ENCODE measurements around the gene IL18. TPM values are rescaled to one million over a fixed set of nuclear protein-coding genes. Genes with fewer than 3 reads are reported as not detected.

The IL18 gene
- total RNA-seq, 1 donor from 2014 or later, result 5.3 TPM

DNA sequence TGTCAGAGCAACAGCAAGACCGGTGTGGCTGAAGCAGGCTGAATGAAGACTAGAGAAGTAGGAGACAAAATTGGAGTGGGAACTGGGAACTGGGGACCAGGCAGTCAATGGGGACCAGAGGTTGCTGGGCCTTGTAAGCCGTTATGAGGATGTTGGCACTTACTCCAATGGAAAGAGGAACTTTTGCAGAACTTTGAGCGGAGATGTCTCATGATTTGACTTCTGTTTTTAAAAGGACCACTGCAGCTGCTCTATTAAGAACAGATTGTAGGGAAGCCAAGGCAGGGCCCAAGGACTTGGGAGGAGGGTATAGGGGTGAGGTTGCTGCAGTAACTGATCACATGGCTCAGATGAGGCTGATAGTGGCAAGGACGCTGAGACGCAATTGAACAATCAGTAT is 34.2 kb downstream of the IL18 start:
- Mint-ChIP-seq H3K27ac (ENCODE audit: unreplicated experiment) (no peak overlapping the region), H3K27me3 (ENCODE audit: low read depth, unreplicated experiment) (no peaks in the 10 kb centered on the region), H3K4me3 (ENCODE audit: unreplicated experiment) (no peak overlapping the region), H3K9me3 (ENCODE audit: unreplicated experiment) (no peaks in the 10 kb centered on the region), H3K4me1 (ENCODE audit: low read depth, unreplicated experiment) (peaks cover 14% of the 10 kb centered on the region), H3K36me3 (ENCODE audit: low read depth, unreplicated experiment) (no peaks in the 10 kb centered on the region)
- no peak for DNase-seq (ENCODE audit: low read depth)
- H3K79me2 ChIP-seq (ENCODE audit: insufficient read depth, low read length), result no peaks in the 10 kb centered on the region
- no peaks in the 10 kb centered on the region for H3K36me3 ChIP-seq (ENCODE audit: insufficient read depth, low read length)
- H3K27ac ChIP-seq (ENCODE audit: low read depth, low read length), result no peak overlapping the region
- no peak overlapping the region for H3K4me2 ChIP-seq (ENCODE audit: low read length)
- H3K4me3 ChIP-seq (ENCODE audit: insufficient read depth, low read depth, low read length), result no peak overlapping the region
- H2AFZ ChIP-seq (ENCODE audit: low read depth, low read length), result no peak overlapping the region
- H3K27me3 ChIP-seq (ENCODE audit: insufficient read depth, low read length), result no peaks in the 10 kb centered on the region
- no peak overlapping the region for H3K9ac ChIP-seq (ENCODE audit: low read length)
- no peaks in the 10 kb centered on the region for H4K20me1 ChIP-seq (ENCODE audit: insufficient read depth, low read length)
- H3K9me3 ChIP-seq (ENCODE audit: insufficient read depth, low read depth, low read length), result no peaks in the 10 kb centered on the region
- no peak for TF ChIP-seq EZH2 (IDR thresholded peaks at IDR 0.05; ENCODE audit: insufficient read depth, low read length)
- TF ChIP-seq, protein P1, sequence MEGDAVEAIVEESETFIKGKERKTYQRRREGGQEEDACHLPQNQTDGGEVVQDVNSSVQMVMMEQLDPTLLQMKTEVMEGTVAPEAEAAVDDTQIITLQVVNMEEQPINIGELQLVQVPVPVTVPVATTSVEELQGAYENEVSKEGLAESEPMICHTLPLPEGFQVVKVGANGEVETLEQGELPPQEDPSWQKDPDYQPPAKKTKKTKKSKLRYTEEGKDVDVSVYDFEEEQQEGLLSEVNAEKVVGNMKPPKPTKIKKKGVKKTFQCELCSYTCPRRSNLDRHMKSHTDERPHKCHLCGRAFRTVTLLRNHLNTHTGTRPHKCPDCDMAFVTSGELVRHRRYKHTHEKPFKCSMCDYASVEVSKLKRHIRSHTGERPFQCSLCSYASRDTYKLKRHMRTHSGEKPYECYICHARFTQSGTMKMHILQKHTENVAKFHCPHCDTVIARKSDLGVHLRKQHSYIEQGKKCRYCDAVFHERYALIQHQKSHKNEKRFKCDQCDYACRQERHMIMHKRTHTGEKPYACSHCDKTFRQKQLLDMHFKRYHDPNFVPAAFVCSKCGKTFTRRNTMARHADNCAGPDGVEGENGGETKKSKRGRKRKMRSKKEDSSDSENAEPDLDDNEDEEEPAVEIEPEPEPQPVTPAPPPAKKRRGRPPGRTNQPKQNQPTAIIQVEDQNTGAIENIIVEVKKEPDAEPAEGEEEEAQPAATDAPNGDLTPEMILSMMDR (IDR thresholded peaks at IDR 0.05; ENCODE audit: insufficient read depth, low read depth, low read length), result no peak
- peaks cover 6% of the 10 kb centered on the region for H3K4me1 ChIP-seq (ENCODE audit: insufficient read depth, low read length)
- FAIRE-seq, result no peak

- H3K9me3 Mint-ChIP-seq (ENCODE audit: unreplicated experiment), result no peaks in the 10 kb centered on the region
- FAIRE-seq (peak; percentile 54), DNase-seq (ENCODE audit: low read depth) (peak; percentile 74)
- TF ChIP-seq EZH2 (IDR thresholded peaks at IDR 0.05; ENCODE audit: insufficient read depth, low read length), result no peak
- TF ChIP-seq, protein P1 (IDR thresholded peaks at IDR 0.05; ENCODE audit: insufficient read depth, low read depth, low read length), result no peak
- no peaks in the 10 kb centered on the region for H3K27me3 Mint-ChIP-seq (ENCODE audit: low read depth, unreplicated experiment)
- Histone ChIP-seq H3K4me3 (ENCODE audit: insufficient read depth, low read depth, low read length) (no peak overlapping the region), H3K79me2 (ENCODE audit: insufficient read depth, low read length) (no peaks in the 10 kb centered on the region), H3K9me3 (ENCODE audit: insufficient read depth, low read depth, low read length) (no peaks in the 10 kb centered on the region), H2AFZ (ENCODE audit: low read depth, low read length) (no peak overlapping the region), H3K4me1 (ENCODE audit: insufficient read depth, low read length) (peaks cover 6% of the 10 kb centered on the region), H4K20me1 (ENCODE audit: insufficient read depth, low read length) (no peaks in the 10 kb centered on the region), H3K36me3 (ENCODE audit: insufficient read depth, low read length) (no peaks in the 10 kb centered on the region), H3K27ac (ENCODE audit: low read depth, low read length) (no peak overlapping the region), H3K4me2 (ENCODE audit: low read length) (peak overlapping the region; percentile 45), H3K9ac (ENCODE audit: low read length) (no peak overlapping the region), H3K27me3 (ENCODE audit: insufficient read depth, low read length) (no peaks in the 10 kb centered on the region)
- peaks cover 14% of the 10 kb centered on the region for H3K4me1 Mint-ChIP-seq (ENCODE audit: low read depth, unreplicated experiment)
- H3K27ac Mint-ChIP-seq (ENCODE audit: unreplicated experiment), result peak overlapping the region; percentile 87
- H3K4me3 Mint-ChIP-seq (ENCODE audit: unreplicated experiment), result peak overlapping the region; percentile 34
- no peaks in the 10 kb centered on the region for H3K36me3 Mint-ChIP-seq (ENCODE audit: low read depth, unreplicated experiment)
Observed at GRCh38 chr11:112128483-112129121, 35.3 kb downstream of the IL18 start.

- peaks cover 14% of the 10 kb centered on the region for H3K4me1 Mint-ChIP-seq (ENCODE audit: low read depth, unreplicated experiment)
Observed at GRCh38 chr11:112127056-112127455, 36.8 kb downstream of the IL18 start.

More at GRCh38 chr11:112127056-112127455, 36.8 kb downstream of the IL18 start:
- Histone ChIP-seq H3K79me2 (ENCODE audit: insufficient read depth, low read length) (no peaks in the 10 kb centered on the region), H3K9me3 (ENCODE audit: insufficient read depth, low read depth, low read length) (no peaks in the 10 kb centered on the region), H3K4me1 (ENCODE audit: insufficient read depth, low read length) (peaks cover 6% of the 10 kb centered on the region), H3K27ac (ENCODE audit: low read depth, low read length) (no peak overlapping the region), H3K36me3 (ENCODE audit: insufficient read depth, low read length) (no peaks in the 10 kb centered on the region), H3K27me3 (ENCODE audit: insufficient read depth, low read length) (no peaks in the 10 kb centered on the region), H3K4me2 (ENCODE audit: low read length) (no peak overlapping the region), H3K4me3 (ENCODE audit: insufficient read depth, low read depth, low read length) (no peak overlapping the region), H2AFZ (ENCODE audit: low read depth, low read length) (no peak overlapping the region), H4K20me1 (ENCODE audit: insufficient read depth, low read length) (no peaks in the 10 kb centered on the region), H3K9ac (ENCODE audit: low read length) (no peak overlapping the region)
- no peak overlapping the region for H3K27ac Mint-ChIP-seq (ENCODE audit: unreplicated experiment)
- DNase-seq (ENCODE audit: low read depth) (no peak), FAIRE-seq (no peak)
- H3K4me3 Mint-ChIP-seq (ENCODE audit: unreplicated experiment), result no peak overlapping the region
- no peaks in the 10 kb centered on the region for H3K36me3 Mint-ChIP-seq (ENCODE audit: low read depth, unreplicated experiment)
- no peaks in the 10 kb centered on the region for H3K9me3 Mint-ChIP-seq (ENCODE audit: unreplicated experiment)
- no peaks in the 10 kb centered on the region for H3K27me3 Mint-ChIP-seq (ENCODE audit: low read depth, unreplicated experiment)
- TF ChIP-seq EZH2 (IDR thresholded peaks at IDR 0.05; ENCODE audit: insufficient read depth, low read length), result no peak
- TF ChIP-seq, protein P1 (IDR thresholded peaks at IDR 0.05; ENCODE audit: insufficient read depth, low read depth, low read length), result no peak
